Activated B cell treated with CpG ODN at 0.5 μM for 24 hours (primary cell): ENCODE results near the gene SYNPR. TPM values are rescaled to one million over a fixed set of nuclear protein-coding genes. Genes with fewer than 3 reads are reported as not detected.

Source experiments
- ATAC-seq: fragments of 200-7000 bp; cut with Tn5 transposase; one replicate; pipeline ENCODE4 v1.10.0; 2021; ENCODE audit warnings: low read depth, mild to moderate bottlenecking, moderate library complexity
- CTCF ChIA-PET: fragments of 350-600 bp; sonication (Branson Sonifier 250); formaldehyde crosslinking; loops from one replicate; lab custom pipeline; 2021; ENCODE audit warnings: antibody characterized with exemption; lab: Charles Lee
- POLR2A ChIA-PET: fragments of 350-600 bp; sonication (Branson Sonifier 250); formaldehyde crosslinking; loops from one replicate; lab custom pipeline; 2021; ENCODE audit warnings: antibody characterized with exemption; lab: Charles Lee
- DNase-seq: peaks from one replicate; pipeline ENCODE4 v3.0.0; 2022
- H3K27ac Mint-ChIP-seq: one replicate; pipeline ENCODE4 v1.8.0; 2020; ENCODE audit warnings: mixed read lengths
- H3K27me3 Mint-ChIP-seq: one replicate; pipeline ENCODE4 v1.8.0; 2021; ENCODE audit warnings: mixed read lengths
- H3K36me3 Mint-ChIP-seq: one replicate; pipeline ENCODE4 v1.8.0; 2021; ENCODE audit warnings: low read depth, mixed read lengths
- H3K4me1 Mint-ChIP-seq: one replicate; pipeline ENCODE4 v1.8.0; 2021; ENCODE audit warnings: mixed read lengths
- H3K4me3 Mint-ChIP-seq: one replicate; pipeline ENCODE4 v1.8.0; 2020; ENCODE audit warnings: mild to moderate bottlenecking, mixed read lengths
- H3K9me3 Mint-ChIP-seq: one replicate; pipeline ENCODE4 v1.8.0; 2020; ENCODE audit warnings: mixed read lengths
- CTCF ChIP-seq: fragments of 200-600 bp; IDR thresholded peaks from one replicate; pipeline ENCODE4 v1.8.0; 2022; ENCODE audit warnings: antibody characterized with exemption, mild to moderate bottlenecking
- intact Hi-C: fragments of 100-400 bp; cut with micrococcal nuclease; formaldehyde crosslinking; loops from one replicate; pipeline ENCODE4 v1.15.1; 2024
- total RNA-seq: library from RNA; stranded (reverse); gene quantifications from 2 replicates; pipeline ENCODE4 v1.2.3, GENCODE V29; 2022

The SYNPR gene
- total RNA-seq, 1 donor from 2014 or later, result not detected

DNA sequence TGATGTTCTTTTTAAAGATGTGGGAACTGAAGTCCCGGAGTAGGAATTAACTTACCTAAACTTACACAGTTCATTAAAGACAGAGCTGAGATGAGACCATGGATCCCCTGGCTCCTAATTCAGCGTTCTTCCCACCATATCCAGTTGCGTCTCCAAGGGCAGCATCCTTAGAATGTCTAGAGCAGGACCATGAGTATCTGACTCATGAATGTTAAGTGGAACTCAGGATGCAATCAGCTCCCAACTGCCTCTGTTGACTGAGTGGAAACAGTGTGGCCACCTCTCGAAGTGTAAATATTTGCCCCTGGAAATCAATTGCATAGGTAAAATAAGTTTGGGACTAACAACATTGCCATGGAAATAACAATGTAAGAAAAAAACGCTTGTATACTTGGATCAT lies 376.8 kb downstream of the SYNPR start:
- POLR2A ChIA-PET, result no interaction called here
- H3K27ac Mint-ChIP-seq, result no peak overlapping the region
- no peaks in the 10 kb centered on the region for H3K27me3 Mint-ChIP-seq
- CTCF ChIA-PET, result no interaction called here
- no peaks in the 10 kb centered on the region for H3K36me3 Mint-ChIP-seq
- intact Hi-C loops, result no loop called here
- H3K4me1 Mint-ChIP-seq, result no peaks in the 10 kb centered on the region
- TF ChIP-seq CTCF, result no peak
- ATAC-seq, result no peak
- no peaks in the 10 kb centered on the region for H3K9me3 Mint-ChIP-seq
- no peak for DNase-seq
- H3K4me3 Mint-ChIP-seq, result no peak overlapping the region

DNA sequence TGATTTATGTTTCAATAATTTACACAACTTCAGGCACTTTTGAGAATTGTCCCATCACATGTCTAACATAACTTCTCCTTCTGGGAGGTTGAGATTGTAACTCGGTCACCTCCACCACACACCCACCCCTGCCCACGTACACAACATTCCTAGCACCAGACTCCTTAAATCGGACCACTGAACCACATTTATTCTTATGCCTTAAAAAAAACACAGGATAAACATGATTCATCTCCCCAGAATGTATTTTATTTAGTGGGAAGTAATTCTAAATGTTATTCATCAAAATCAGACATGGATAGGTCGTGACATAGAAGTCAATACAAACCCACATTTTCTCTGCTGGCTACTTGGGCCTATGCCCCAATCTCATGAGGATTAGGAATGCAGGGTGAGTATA lies 377.4 kb downstream of the SYNPR start:
- ChIA-PET POLR2A (no interaction called here), CTCF (no interaction called here)
- no peaks in the 10 kb centered on the region for H3K9me3 Mint-ChIP-seq
- intact Hi-C loops, result no loop called here
- no peak overlapping the region for H3K4me3 Mint-ChIP-seq
- no peak for ATAC-seq
- H3K36me3 Mint-ChIP-seq, result no peaks in the 10 kb centered on the region
- TF ChIP-seq CTCF, result no peak
- no peak for DNase-seq
- no peaks in the 10 kb centered on the region for H3K27me3 Mint-ChIP-seq
- H3K4me1 Mint-ChIP-seq, result no peaks in the 10 kb centered on the region
- H3K27ac Mint-ChIP-seq, result no peak overlapping the region

DNA sequence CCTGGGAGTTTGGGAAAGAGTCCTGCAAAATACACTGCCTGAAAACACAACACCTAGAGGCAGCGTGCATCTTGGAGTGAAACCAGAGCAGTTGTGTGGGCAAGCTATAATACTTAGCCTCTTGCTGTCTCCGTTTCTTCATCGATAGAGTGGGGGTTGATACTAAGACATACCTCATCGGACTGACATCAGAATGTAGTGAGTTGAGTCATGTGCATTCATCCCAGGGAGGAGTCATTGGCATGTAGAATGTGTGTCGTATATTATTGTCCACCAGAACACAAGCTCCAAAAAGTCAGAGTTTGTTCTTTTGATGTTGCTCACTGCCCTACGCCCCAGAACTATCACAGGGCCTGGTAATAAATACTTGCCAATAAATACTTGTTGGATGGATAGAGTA lies 378.7 kb downstream of the SYNPR start:
- ATAC-seq (no peak), DNase-seq (no peak)
- TF ChIP-seq CTCF, result no peak
- H3K4me3 Mint-ChIP-seq, result no peak overlapping the region
- ChIA-PET CTCF (no interaction called here), POLR2A (no interaction called here)
- no peaks in the 10 kb centered on the region for H3K36me3 Mint-ChIP-seq
- H3K27me3 Mint-ChIP-seq, result no peaks in the 10 kb centered on the region
- no peak overlapping the region for H3K27ac Mint-ChIP-seq
- intact Hi-C loops, result no loop called here
- no peaks in the 10 kb centered on the region for H3K9me3 Mint-ChIP-seq
- H3K4me1 Mint-ChIP-seq, result no peaks in the 10 kb centered on the region

GRCh38 chr3:63661242-63661641 lies 383.1 kb downstream of the SYNPR start:
- no peak for TF ChIP-seq CTCF
- POLR2A ChIA-PET, result no interaction called here
- Mint-ChIP-seq H3K36me3 (no peaks in the 10 kb centered on the region), H3K4me3 (no peak overlapping the region), H3K4me1 (no peaks in the 10 kb centered on the region), H3K27ac (no peak overlapping the region), H3K9me3 (no peaks in the 10 kb centered on the region), H3K27me3 (no peaks in the 10 kb centered on the region)
- CTCF ChIA-PET, result interaction anchor here (1.0 kb wide), 1 partner anchor 156 kb away, joined by 3 read pairs; no protein-coding TSS in a partner anchor
- intact Hi-C loops, result loop anchor here (5.0 kb wide), 1 partner anchor 314 kb away; no protein-coding TSS in a partner anchor
- ATAC-seq (no peak), DNase-seq (no peak)

DNA sequence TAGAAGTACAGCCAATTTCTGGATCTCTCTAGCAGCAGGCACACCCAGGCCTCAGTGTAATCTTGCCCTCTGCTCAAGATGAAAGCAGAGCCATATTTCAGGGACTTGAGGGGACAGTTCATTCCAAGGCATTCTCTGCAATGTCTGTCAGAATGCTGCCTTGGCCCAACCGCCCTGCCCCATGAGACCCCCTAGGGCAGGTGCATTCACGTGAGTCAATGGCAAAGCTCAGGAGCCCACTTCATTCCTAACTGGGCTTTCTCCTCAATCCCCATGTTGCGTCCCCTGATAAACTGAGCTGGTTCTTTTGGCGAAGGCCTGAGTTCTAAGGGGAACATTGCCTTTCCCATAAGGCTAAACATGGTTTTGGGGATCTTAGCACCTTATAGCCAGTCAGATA lies 383.9 kb downstream of the SYNPR start:
- Mint-ChIP-seq H3K27me3 (no peaks in the 10 kb centered on the region), H3K4me3 (no peak overlapping the region), H3K27ac (no peak overlapping the region), H3K4me1 (no peaks in the 10 kb centered on the region), H3K9me3 (no peaks in the 10 kb centered on the region), H3K36me3 (no peaks in the 10 kb centered on the region)
- POLR2A ChIA-PET, result no interaction called here
- DNase-seq (no peak), ATAC-seq (no peak)
- intact Hi-C loops, result loop anchor here (5.0 kb wide), 1 partner anchor 315 kb away; no protein-coding TSS in a partner anchor
- no peak for TF ChIP-seq CTCF
- CTCF ChIA-PET, result interaction anchor here (1.0 kb wide), 1 partner anchor 156 kb away, joined by 3 read pairs; no protein-coding TSS in a partner anchor
